Karpas-422 (cell line): ENCODE results near the gene TUBA3E. TPM values are rescaled to one million over a fixed set of nuclear protein-coding genes. Genes with fewer than 3 reads are reported as not detected.
A peak's percentile ranks its signal among the peaks of the same experiment; 100 is the strongest.
"Not testable (repeated sequence)": the region's sequence is repeated elsewhere in the genome, so short reads cannot be mapped to it uniquely, and the experiment has no call there.

ENCODE experiments used
- DNase-seq: peaks from one replicate; pipeline ENCODE4 v3.0.0-alpha.2; 2015
- H2AFZ ChIP-seq: fragments of 200-600 bp; sonication (generic); 2 replicates; pipeline ENCODE4 v1.6.1; 2014; ENCODE audit warnings: antibody characterized with exemption, low read length, mixed read lengths
- H3K27ac ChIP-seq: fragments of 200-600 bp; sonication (generic); 2 replicates; pipeline ENCODE4 v1.5.1; 2014; ENCODE audit warnings: mild to moderate bottlenecking, low read length, moderate library complexity
- H3K27me3 ChIP-seq: fragments of 200-600 bp; sonication (generic); 2 replicates; pipeline ENCODE4 v1.6.1; 2014; ENCODE audit warnings: low read length, mixed read lengths
- H3K36me3 ChIP-seq: fragments of 200-600 bp; sonication (generic); 2 replicates; pipeline ENCODE4 v1.6.1; 2014; ENCODE audit warnings: low read length, mixed read lengths; ENCODE audit not compliant: insufficient read depth
- H3K4me1 ChIP-seq: fragments of 200-600 bp; sonication (generic); 2 replicates; pipeline ENCODE4 v1.6.1; 2014; ENCODE audit warnings: mild to moderate bottlenecking, low read length, mixed read lengths
- H3K4me2 ChIP-seq: fragments of 200-600 bp; sonication (generic); 2 replicates; pipeline ENCODE4 v1.6.1; 2014; ENCODE audit warnings: low read length, low read depth, mild to moderate bottlenecking; ENCODE audit not compliant: poor library complexity, severe bottlenecking
- H3K4me3 ChIP-seq: fragments of 200-600 bp; sonication (generic); 2 replicates; pipeline ENCODE4 v1.5.1; 2014; ENCODE audit warnings: mild to moderate bottlenecking, antibody characterized with exemption, low read length, mixed read lengths
- H3K79me2 ChIP-seq: fragments of 200-600 bp; sonication (generic); 2 replicates; pipeline ENCODE4 v1.6.1; 2014; ENCODE audit warnings: mild to moderate bottlenecking, low read length, mixed read lengths
- H3K9ac ChIP-seq: fragments of 200-600 bp; sonication (generic); 2 replicates; pipeline ENCODE4 v1.6.0; 2014; ENCODE audit warnings: low read length
- H3K9me2 ChIP-seq: fragments of 200-600 bp; sonication (generic), shearing (Covaris generic); replicated peaks from 2 replicates; pipeline ENCODE4 v1.6.0; 2014; ENCODE audit warnings: mild to moderate bottlenecking, low read length, moderate library complexity; ENCODE audit not compliant: insufficient read depth
- H3K9me3 ChIP-seq: fragments of 300-700, 200-600 bp; sonication (generic); 2 replicates; pipeline ENCODE4 v1.6.1; 2014; ENCODE audit warnings: low read length, mixed read lengths
- H4K20me1 ChIP-seq: fragments of 200-600 bp; sonication (generic); 2 replicates; pipeline ENCODE4 v1.6.1; 2014; ENCODE audit warnings: mild to moderate bottlenecking, antibody characterized with exemption, low read length, low read depth; ENCODE audit not compliant: insufficient read depth
- total RNA-seq: library from RNA; depleted of rRNA; stranded (reverse); fragments of >200 nt; shearing (Covaris generic); gene quantifications from 2 replicates; pipeline ENCODE4 v1.2.3, GENCODE V29; 2014; ENCODE audit warnings: low replicate concordance

Gene TUBA3E
- total RNA-seq, 1 experiment from 2014 or later, result not detected

DNA sequence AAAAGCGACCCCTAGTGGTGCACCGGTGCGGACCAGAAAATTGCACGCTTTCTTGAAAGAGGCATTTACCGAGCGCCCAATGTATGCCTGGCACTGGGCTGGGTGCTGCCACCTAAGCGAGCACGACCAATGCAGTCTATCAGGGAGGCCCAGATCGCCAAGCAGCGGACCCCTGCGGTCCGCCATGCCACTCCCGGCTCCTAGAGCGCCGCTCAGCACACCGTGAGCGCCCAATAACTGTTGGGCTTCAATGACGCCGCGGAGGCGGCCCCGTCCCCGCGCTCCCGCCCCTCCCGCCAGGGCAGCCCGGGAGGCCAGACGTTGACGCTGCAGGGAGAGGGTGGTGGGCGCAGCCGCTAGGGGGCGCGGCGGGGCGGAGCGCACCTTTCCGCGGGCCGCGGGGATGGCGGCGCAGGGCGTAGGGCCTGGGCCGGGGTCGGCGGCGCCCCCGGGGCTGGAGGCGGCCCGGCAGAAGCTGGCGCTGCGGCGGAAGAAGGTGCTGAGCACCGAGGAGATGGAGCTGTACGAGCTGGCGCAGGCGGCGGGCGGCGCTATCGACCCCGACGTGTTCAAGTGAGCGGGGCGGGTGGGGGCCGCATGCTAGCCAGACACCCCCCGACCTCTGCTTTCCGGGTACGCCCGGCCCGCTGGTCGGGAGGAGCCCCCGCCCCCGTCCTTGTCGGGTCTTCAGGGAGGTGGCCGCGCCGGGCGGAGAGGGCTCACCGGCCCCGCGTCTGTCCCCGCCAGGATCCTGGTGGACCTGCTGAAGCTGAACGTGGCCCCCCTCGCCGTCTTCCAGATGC lies 16.2 kb downstream of the TUBA3E start, which contains the start of gene MZT2B:
Gene MZT2B (plus strand): TSS at position 383 of the 803 bp plus-strand sequence. CDS start 21 bp downstream, at position 404.
- H3K9me2 ChIP-seq, H3K9me3 ChIP-seq, H3K27me3 ChIP-seq, H3K36me3 ChIP-seq: not testable (repeated sequence)
- H3K79me2 ChIP-seq, result peaks cover 59% of the 10 kb centered on the region
- H3K9ac ChIP-seq, result peak within 1 kb of the TSS; percentile 93
- H4K20me1 ChIP-seq, result 0 out of 2 replicates have a peak, but pooled peaks cover 12% of the 10 kb centered on the region
- peaks cover 17% of the 10 kb centered on the region for H3K4me1 ChIP-seq
- peak within 1 kb of the TSS; percentile 90 for H3K4me2 ChIP-seq
- DNase-seq, result peak; percentile 97
- H3K4me3 ChIP-seq, result peak within 1 kb of the TSS; percentile 99
- peak within 1 kb of the TSS; percentile 77 for H3K27ac ChIP-seq
- peak within 1 kb of the TSS; percentile 62; the same call in 1 of the 2 replicates for H2AFZ ChIP-seq

GRCh38 chr2:130181325-130181879 lies 16.8 kb downstream of the TUBA3E start, which contains the start of gene SMPD4:
Gene SMPD4, minus strand, starts transcription at chr2:130181602. Its CDS starts 5,010 bp downstream, at chr2:130176592.
- Histone ChIP-seq H3K27ac (peak within 1 kb of the TSS; percentile 77), H3K9me2 (no peaks in the 10 kb centered on the region), H2AFZ (peak within 1 kb of the TSS; percentile 62; the same call in 1 of the 2 replicates), H3K4me2 (peak within 1 kb of the TSS; percentile 90), H3K9me3 (no peaks in the 10 kb centered on the region), H3K4me1 (peaks cover 17% of the 10 kb centered on the region), H3K36me3 (no peaks in the 10 kb centered on the region; the same call in 1 of the 2 replicates), H4K20me1 (0 out of 2 replicates have a peak, but pooled peaks cover 12% of the 10 kb centered on the region), H3K4me3 (peak within 1 kb of the TSS; percentile 99), H3K27me3 (no peaks in the 10 kb centered on the region), H3K9ac (peak within 1 kb of the TSS; percentile 93), H3K79me2 (peaks cover 66% of the 10 kb centered on the region)
- DNase-seq, result peak; percentile 99

- Histone ChIP-seq H3K79me2 (peaks cover 70% of the 10 kb centered on the region), H3K9ac (peak overlapping the region; percentile 93), H4K20me1 (0 out of 2 replicates have a peak, but pooled peaks cover 12% of the 10 kb centered on the region), H3K4me1 (peaks cover 17% of the 10 kb centered on the region), H2AFZ (peak overlapping the region; percentile 62; the same call in 1 of the 2 replicates), H3K4me3 (peak overlapping the region; percentile 99), H3K4me2 (peak overlapping the region; percentile 90)
- H3K36me3 ChIP-seq, H3K9me3 ChIP-seq, H3K27ac ChIP-seq, H3K9me2 ChIP-seq, H3K27me3 ChIP-seq: not testable (repeated sequence)
- DNase-seq, result peak; percentile 41
Observed at GRCh38 chr2:130180404-130181324, 17.6 kb downstream of the TUBA3E start.

DNA sequence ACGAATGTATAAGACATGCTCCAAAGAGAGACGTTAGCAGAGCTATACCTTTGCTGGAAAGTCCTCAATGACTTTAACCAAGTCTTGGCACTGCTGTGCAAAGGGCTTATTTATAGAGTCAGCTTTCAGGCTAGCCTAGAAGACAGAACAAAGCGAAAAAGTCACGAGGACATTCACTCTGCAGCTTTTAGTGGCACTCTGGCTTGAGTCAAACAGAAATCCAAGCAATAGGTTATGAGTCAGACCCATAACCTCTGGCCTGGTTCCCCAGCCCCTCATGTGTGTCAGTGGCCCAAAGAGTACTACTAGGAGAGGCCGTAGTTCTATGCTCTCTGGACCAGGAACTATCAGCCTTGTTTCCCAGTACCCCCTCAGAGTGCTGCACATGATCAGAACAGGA lies 23.4 kb downstream of the TUBA3E start:
- H3K4me2 ChIP-seq, H3K9me2 ChIP-seq, H3K4me3 ChIP-seq, H3K27me3 ChIP-seq, H3K4me1 ChIP-seq, DNase-seq, H3K36me3 ChIP-seq, H3K27ac ChIP-seq, H2AFZ ChIP-seq, H3K9me3 ChIP-seq, H3K9ac ChIP-seq, H4K20me1 ChIP-seq: not testable (repeated sequence)
- peaks cover 44% of the 10 kb centered on the region for H3K79me2 ChIP-seq

DNA sequence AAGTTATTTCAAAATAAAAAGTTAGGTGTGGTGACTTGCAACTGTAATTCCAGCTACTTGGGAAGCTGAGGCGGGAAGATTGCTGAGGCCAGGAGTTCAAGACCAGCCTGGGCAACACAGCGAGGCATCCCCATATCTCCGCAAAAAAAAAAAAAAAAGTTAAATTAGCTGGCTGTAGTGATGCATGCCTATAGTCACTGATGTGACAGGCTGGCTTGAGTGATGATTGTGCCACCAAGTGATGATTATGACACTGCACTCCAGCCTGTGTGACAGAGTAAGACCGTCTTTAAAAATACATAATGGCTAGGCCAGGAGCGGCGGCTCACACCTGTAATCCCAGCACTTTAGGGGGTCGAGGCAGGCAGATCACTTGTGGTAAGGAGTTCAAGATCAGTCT lies 28.3 kb downstream of the TUBA3E start:
- DNase-seq, result no peak
- Histone ChIP-seq H3K36me3 (peaks cover 4% of the 10 kb centered on the region; the same call in 1 of the 2 replicates), H3K4me2 (no peak overlapping the region), H4K20me1 (no peaks in the 10 kb centered on the region), H3K9ac (no peak overlapping the region), H3K27me3 (no peaks in the 10 kb centered on the region), H2AFZ (no peak overlapping the region), H3K79me2 (no peaks in the 10 kb centered on the region), H3K4me1 (no peaks in the 10 kb centered on the region), H3K27ac (no peak overlapping the region), H3K9me2 (no peaks in the 10 kb centered on the region), H3K9me3 (no peaks in the 10 kb centered on the region), H3K4me3 (no peak overlapping the region)

DNA sequence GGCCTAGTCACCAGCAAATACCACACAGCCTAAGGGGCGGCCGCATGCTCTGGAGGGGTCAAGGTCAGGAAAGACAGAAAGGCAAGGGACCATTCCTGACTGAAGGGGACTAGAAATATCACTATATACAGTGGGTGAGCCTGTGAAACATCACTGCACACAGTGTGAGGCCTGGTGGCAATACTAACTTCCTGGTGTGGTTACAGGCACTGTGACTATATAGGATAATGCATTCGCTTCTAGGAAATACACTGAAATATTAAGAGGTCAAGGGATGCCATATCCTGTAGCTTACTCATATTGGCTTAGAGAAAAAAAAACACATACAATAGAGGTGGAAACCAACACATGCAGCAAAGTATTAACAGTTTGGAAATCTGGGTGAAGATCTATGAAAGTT lies 29.1 kb downstream of the TUBA3E start:
- not testable (repeated sequence) for H3K9ac ChIP-seq, H2AFZ ChIP-seq, H3K9me2 ChIP-seq, H3K79me2 ChIP-seq, H3K4me3 ChIP-seq, H3K4me2 ChIP-seq, H3K27ac ChIP-seq, H3K9me3 ChIP-seq, H3K36me3 ChIP-seq, DNase-seq, H3K27me3 ChIP-seq, H3K4me1 ChIP-seq, H4K20me1 ChIP-seq

GRCh38 chr2:130166611-130167010 lies 31.6 kb downstream of the TUBA3E start:
- not testable (repeated sequence) for H4K20me1 ChIP-seq, H3K4me3 ChIP-seq, H3K36me3 ChIP-seq, H3K9ac ChIP-seq, H3K4me1 ChIP-seq, H2AFZ ChIP-seq, H3K27ac ChIP-seq, H3K4me2 ChIP-seq, H3K9me2 ChIP-seq, DNase-seq, H3K79me2 ChIP-seq, H3K27me3 ChIP-seq, H3K9me3 ChIP-seq
